ENCODE results near the gene FKRP. TPM values are rescaled to one million over a fixed set of nuclear protein-coding genes. Genes with fewer than 3 reads are reported as not detected.

The FKRP gene
- total RNA-seq, 2 experiments from 2014 or later: 15.5 to 18.9 TPM

DNA sequence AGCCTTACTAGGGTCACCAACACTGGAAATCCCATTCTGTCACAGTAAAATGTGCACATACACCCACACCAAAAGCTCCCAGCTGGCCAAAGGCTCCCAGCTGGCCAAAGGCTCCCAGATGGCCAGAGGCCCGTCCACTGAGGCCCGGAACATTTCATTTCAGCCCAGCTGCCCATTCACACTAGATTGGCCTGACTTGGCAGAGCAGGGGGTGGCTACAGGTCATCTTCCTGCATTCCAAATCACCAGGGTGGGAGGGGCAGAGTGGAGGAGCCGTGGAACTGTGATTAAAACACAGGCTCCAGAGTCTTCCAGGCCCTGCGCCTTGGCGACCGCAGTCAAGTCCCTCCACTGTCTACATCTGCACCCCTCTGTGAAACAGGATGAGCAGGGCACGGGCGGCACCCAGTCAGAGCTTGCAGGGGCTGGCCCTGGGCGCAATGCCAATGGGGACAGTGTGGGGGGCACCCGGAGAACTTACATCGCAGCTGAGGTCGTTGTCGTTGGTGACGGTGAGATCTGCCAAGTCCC lies 18.8 kb upstream of the FKRP start:
- TSS peak; percentile 41 for BruUV-seq (replicated peaks)
- Histone ChIP-seq H3K4me3 (ENCODE audit: low read depth, low read length, poor library complexity, severe bottlenecking) (no peak overlapping the region), H4K20me1 (ENCODE audit: insufficient read depth, low read length) (0 out of 2 replicates have a peak, but pooled peaks cover 4% of the 10 kb centered on the region), H3K9me3 (ENCODE audit: low read length) (no peaks in the 10 kb centered on the region), H3K4me1 (ENCODE audit: insufficient read depth, low read length, poor library complexity, severe bottlenecking) (no peaks in the 10 kb centered on the region), H3K36me3 (ENCODE audit: insufficient read depth, low read length) (peaks cover 96% of the 10 kb centered on the region), H3K27ac (ENCODE audit: low read depth, low read length, poor library complexity, severe bottlenecking) (no peak overlapping the region), H3K9me2 (ENCODE audit: insufficient read depth, low read length) (no peaks in the 10 kb centered on the region), H3K79me2 (ENCODE audit: insufficient read depth, low read depth, low read length) (no peaks in the 10 kb centered on the region), H3K4me2 (ENCODE audit: low read length) (no peak overlapping the region), H2AFZ (ENCODE audit: low read length) (no peak overlapping the region)
- CTCF ChIA-PET (ENCODE audit: unreplicated experiment): interaction anchor here (0.5 to 0.6 kb wide), 3 partner anchors 9 to 78 kb away, joined by 3 read pairs; no protein-coding TSS in a partner anchor
- no peak for DNase-seq (ENCODE audit: low spot score)
- TF ChIP-seq, protein P1, sequence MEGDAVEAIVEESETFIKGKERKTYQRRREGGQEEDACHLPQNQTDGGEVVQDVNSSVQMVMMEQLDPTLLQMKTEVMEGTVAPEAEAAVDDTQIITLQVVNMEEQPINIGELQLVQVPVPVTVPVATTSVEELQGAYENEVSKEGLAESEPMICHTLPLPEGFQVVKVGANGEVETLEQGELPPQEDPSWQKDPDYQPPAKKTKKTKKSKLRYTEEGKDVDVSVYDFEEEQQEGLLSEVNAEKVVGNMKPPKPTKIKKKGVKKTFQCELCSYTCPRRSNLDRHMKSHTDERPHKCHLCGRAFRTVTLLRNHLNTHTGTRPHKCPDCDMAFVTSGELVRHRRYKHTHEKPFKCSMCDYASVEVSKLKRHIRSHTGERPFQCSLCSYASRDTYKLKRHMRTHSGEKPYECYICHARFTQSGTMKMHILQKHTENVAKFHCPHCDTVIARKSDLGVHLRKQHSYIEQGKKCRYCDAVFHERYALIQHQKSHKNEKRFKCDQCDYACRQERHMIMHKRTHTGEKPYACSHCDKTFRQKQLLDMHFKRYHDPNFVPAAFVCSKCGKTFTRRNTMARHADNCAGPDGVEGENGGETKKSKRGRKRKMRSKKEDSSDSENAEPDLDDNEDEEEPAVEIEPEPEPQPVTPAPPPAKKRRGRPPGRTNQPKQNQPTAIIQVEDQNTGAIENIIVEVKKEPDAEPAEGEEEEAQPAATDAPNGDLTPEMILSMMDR (conservative IDR thresholded peaks at IDR 0.05; ENCODE audit: low read length): no peak
- TF ChIP-seq EZH2phosphoT487 (IDR thresholded peaks at IDR 0.05; ENCODE audit: borderline replicate concordance, low read depth, low read length): no peak
- POLR2A ChIA-PET: interaction anchor here (0.9 kb wide), 1 partner anchor 10 kb away, joined by 8 read pairs; the partner anchor contains the start of gene PRKD2
- intact Hi-C loops (cut with micrococcal nuclease; ENCODE audit: unreplicated experiment): no loop called here

DNA sequence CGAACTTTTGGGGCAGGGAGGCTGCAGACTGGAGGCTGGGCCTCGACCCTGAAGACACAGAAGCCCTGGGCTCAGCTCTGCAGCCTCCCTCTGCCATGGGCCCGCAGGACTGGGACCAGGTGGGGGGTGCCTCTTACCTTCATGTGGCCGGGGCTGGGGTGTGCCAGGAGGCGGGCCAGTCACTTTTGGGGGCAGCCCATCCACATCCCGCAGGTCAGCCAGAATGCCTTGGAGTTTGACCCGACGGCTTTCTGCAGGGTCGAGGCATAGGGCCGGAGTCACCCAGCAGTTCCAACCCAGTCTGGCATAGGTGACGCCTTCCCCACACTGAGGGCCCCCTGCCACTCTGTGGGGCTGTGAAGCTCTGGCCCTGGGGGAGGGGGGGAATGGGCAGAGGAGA lies 18.1 kb upstream of the FKRP start:
- H3K4me1 ChIP-seq (ENCODE audit: insufficient read depth, low read length, poor library complexity, severe bottlenecking): no peaks in the 10 kb centered on the region
- no peak overlapping the region for H3K4me2 ChIP-seq (ENCODE audit: low read length)
- no peaks in the 10 kb centered on the region for H3K9me2 ChIP-seq (ENCODE audit: insufficient read depth, low read length)
- DNase-seq (ENCODE audit: low spot score): no peak
- TF ChIP-seq EZH2phosphoT487 (IDR thresholded peaks at IDR 0.05; ENCODE audit: borderline replicate concordance, low read depth, low read length): no peak
- TF ChIP-seq, protein P1 (conservative IDR thresholded peaks at IDR 0.05; ENCODE audit: low read length): no peak
- peaks cover 97% of the 10 kb centered on the region for H3K36me3 ChIP-seq (ENCODE audit: insufficient read depth, low read length)
- no peak overlapping the region for H2AFZ ChIP-seq (ENCODE audit: low read length)
- BruUV-seq (replicated peaks): no TSS peak
- no peaks in the 10 kb centered on the region for H3K9me3 ChIP-seq (ENCODE audit: low read length)
- ChIA-PET POLR2A (interaction anchor here (0.6 kb wide), 1 partner anchor 380 kb away, joined by 4 read pairs; no protein-coding TSS in a partner anchor), CTCF (ENCODE audit: unreplicated experiment) (interaction anchor here (0.5 to 1.3 kb wide), 3 partner anchors 10 to 77 kb away, joined by 3 to 8 read pairs (median 3); no protein-coding TSS in a partner anchor)
- H4K20me1 ChIP-seq (ENCODE audit: insufficient read depth, low read length): 0 out of 2 replicates have a peak, but pooled peaks cover 4% of the 10 kb centered on the region
- intact Hi-C loops (cut with micrococcal nuclease; ENCODE audit: unreplicated experiment): loop anchor here (1.0 kb wide), 1 partner anchor 23 kb away; no protein-coding TSS in a partner anchor
- no peak overlapping the region for H3K4me3 ChIP-seq (ENCODE audit: low read depth, low read length, poor library complexity, severe bottlenecking)
- H3K79me2 ChIP-seq (ENCODE audit: insufficient read depth, low read depth, low read length): no peaks in the 10 kb centered on the region
- no peak overlapping the region for H3K27ac ChIP-seq (ENCODE audit: low read depth, low read length, poor library complexity, severe bottlenecking)

DNA sequence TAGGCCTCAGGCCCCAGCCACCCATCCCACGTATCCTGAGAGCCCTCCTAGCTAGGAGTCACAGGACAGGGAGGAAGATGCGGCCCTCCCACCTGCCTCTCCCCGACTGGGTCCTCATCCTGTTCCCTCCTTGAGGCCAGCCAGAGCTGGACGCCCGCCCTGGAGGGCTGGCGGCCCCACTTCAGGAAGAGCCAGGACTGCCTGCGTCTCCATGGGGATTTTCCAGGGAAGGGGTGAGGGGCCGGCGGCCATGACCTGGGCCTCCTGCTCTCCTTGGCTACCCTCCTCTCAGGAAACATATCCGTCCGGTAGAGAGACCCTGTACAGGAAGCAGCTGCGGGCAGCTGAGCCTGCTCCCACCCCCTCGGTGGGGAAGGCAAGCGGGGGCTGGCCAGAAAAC lies 17.6 kb upstream of the FKRP start:
- TF ChIP-seq, protein P1 (conservative IDR thresholded peaks at IDR 0.05; ENCODE audit: low read length): no peak
- no peak for TF ChIP-seq EZH2phosphoT487 (IDR thresholded peaks at IDR 0.05; ENCODE audit: borderline replicate concordance, low read depth, low read length)
- CTCF ChIA-PET (ENCODE audit: unreplicated experiment): interaction anchor here (1.3 kb wide), 1 partner anchor 25 kb away, joined by 8 read pairs; no protein-coding TSS in a partner anchor
- peaks cover 97% of the 10 kb centered on the region for H3K36me3 ChIP-seq (ENCODE audit: insufficient read depth, low read length)
- no peak overlapping the region for H3K4me2 ChIP-seq (ENCODE audit: low read length)
- no peak overlapping the region for H3K27ac ChIP-seq (ENCODE audit: low read depth, low read length, poor library complexity, severe bottlenecking)
- DNase-seq (ENCODE audit: low spot score): no peak
- H3K9me3 ChIP-seq (ENCODE audit: low read length): no peaks in the 10 kb centered on the region
- H2AFZ ChIP-seq (ENCODE audit: low read length): no peak overlapping the region
- H3K9me2 ChIP-seq (ENCODE audit: insufficient read depth, low read length): no peaks in the 10 kb centered on the region
- H3K4me3 ChIP-seq (ENCODE audit: low read depth, low read length, poor library complexity, severe bottlenecking): no peak overlapping the region
- no peaks in the 10 kb centered on the region for H3K79me2 ChIP-seq (ENCODE audit: insufficient read depth, low read depth, low read length)
- intact Hi-C loops (cut with micrococcal nuclease; ENCODE audit: unreplicated experiment): loop anchor here (1.0 kb wide), 1 partner anchor 24 kb away; no protein-coding TSS in a partner anchor
- H4K20me1 ChIP-seq (ENCODE audit: insufficient read depth, low read length): 0 out of 2 replicates have a peak, but pooled peaks cover 4% of the 10 kb centered on the region
- POLR2A ChIA-PET: interaction anchor here (0.6 kb wide), 1 partner anchor 381 kb away, joined by 4 read pairs; no protein-coding TSS in a partner anchor
- H3K4me1 ChIP-seq (ENCODE audit: insufficient read depth, low read length, poor library complexity, severe bottlenecking): no peaks in the 10 kb centered on the region
- BruUV-seq (replicated peaks): no TSS peak
